Activated CD8-positive, alpha-beta T cell treated with anti-CD3 and anti-CD28 coated beads for 36 hours (primary cell): ENCODE data around the gene EFNA1. TPM values are rescaled to one million over a fixed set of nuclear protein-coding genes. Genes with fewer than 3 reads are reported as not detected.

Experiments
- ATAC-seq: fragments of 200-7000 bp; cut with Tn5 transposase; one replicate; pipeline ENCODE4 v1.10.0; 2021; ENCODE audit warnings: mild to moderate bottlenecking, moderate library complexity
- CTCF ChIA-PET: fragments of 350-600 bp; sonication (Branson Sonifier 250); formaldehyde crosslinking; loops from one replicate; lab custom pipeline; 2021; ENCODE audit warnings: antibody characterized with exemption; lab: Charles Lee
- POLR2A ChIA-PET: fragments of 350-600 bp; sonication (Branson Sonifier 250); formaldehyde crosslinking; loops from one replicate; lab custom pipeline; 2021; ENCODE audit warnings: antibody characterized with exemption; lab: Charles Lee
- DNase-seq: peaks from one replicate; pipeline ENCODE4 v3.0.0-alpha.2; 2020
- H3K27ac Mint-ChIP-seq: one replicate; pipeline ENCODE4 v1.8.0; 2021; ENCODE audit warnings: mild to moderate bottlenecking, mixed read lengths
- H3K27me3 Mint-ChIP-seq: one replicate; pipeline ENCODE4 v1.8.0; 2021; ENCODE audit warnings: mixed read lengths
- H3K36me3 Mint-ChIP-seq: one replicate; pipeline ENCODE4 v1.8.0; 2021; ENCODE audit warnings: low read depth, mixed read lengths
- H3K4me1 Mint-ChIP-seq: one replicate; pipeline ENCODE4 v1.8.0; 2021; ENCODE audit warnings: low read depth, mixed read lengths
- H3K4me3 Mint-ChIP-seq: one replicate; pipeline ENCODE4 v1.8.0; 2021; ENCODE audit warnings: mild to moderate bottlenecking, moderate library complexity, mixed read lengths
- H3K9me3 Mint-ChIP-seq: one replicate; pipeline ENCODE4 v1.8.0; 2021; ENCODE audit warnings: mixed read lengths
- CTCF ChIP-seq: fragments of 200-600 bp; IDR thresholded peaks from one replicate; pipeline ENCODE4 v1.8.0; 2022; ENCODE audit warnings: antibody characterized with exemption, mild to moderate bottlenecking
- intact Hi-C: fragments of 100-400 bp; cut with micrococcal nuclease; formaldehyde crosslinking; loops from one replicate; pipeline ENCODE4 v1.10.0; 2022
- total RNA-seq, 2 experiments: library from RNA; stranded (reverse); gene quantifications; one replicate each; pipeline ENCODE4 v1.2.3, GENCODE V29; 2021

EFNA1 gene
- total RNA-seq, 2 experiments from 2014 or later = 0.59 to 0.60 TPM

GRCh38 chr1:155104605-155105534 is 22.8 kb upstream of the EFNA1 start:
- no peak overlapping the region for H3K4me3 Mint-ChIP-seq
- no peaks in the 10 kb centered on the region for H3K4me1 Mint-ChIP-seq
- no peaks in the 10 kb centered on the region for H3K9me3 Mint-ChIP-seq
- H3K27me3 Mint-ChIP-seq = no peaks in the 10 kb centered on the region
- intact Hi-C loops = loop anchor here (5.0 kb wide), 1 partner anchor 62 kb away; no protein-coding TSS in a partner anchor
- TF ChIP-seq CTCF = no peak
- ATAC-seq (no peak), DNase-seq (no peak)
- CTCF ChIA-PET = interaction anchor here (1.1 kb wide), 1 partner anchor 13 kb away, joined by 3 read pairs; no protein-coding TSS in a partner anchor
- no peak overlapping the region for H3K27ac Mint-ChIP-seq
- no peaks in the 10 kb centered on the region for H3K36me3 Mint-ChIP-seq
- POLR2A ChIA-PET = no interaction called here

- DNase-seq = no peak
- H3K27me3 Mint-ChIP-seq = no peaks in the 10 kb centered on the region
- POLR2A ChIA-PET = interaction anchor here (0.6 kb wide), 1 partner anchor 39 kb away, joined by 3 read pairs; no protein-coding TSS in a partner anchor
- H3K36me3 Mint-ChIP-seq = no peaks in the 10 kb centered on the region
- CTCF ChIA-PET = interaction anchor here (1.3 to 2.1 kb wide), 3 partner anchors 9 to 62 kb away, joined by 5 to 11 read pairs (median 8); no protein-coding TSS in a partner anchor
- H3K4me3 Mint-ChIP-seq = no peak overlapping the region
- ATAC-seq = no peak
- no peaks in the 10 kb centered on the region for H3K4me1 Mint-ChIP-seq
- intact Hi-C loops = loop anchor here (5.0 kb wide), 1 partner anchor 62 kb away; no protein-coding TSS in a partner anchor
- H3K27ac Mint-ChIP-seq = no peak overlapping the region
- no peak for TF ChIP-seq CTCF
- H3K9me3 Mint-ChIP-seq = no peaks in the 10 kb centered on the region
Observed at GRCh38 chr1:155105604-155106011, 22.1 kb upstream of the EFNA1 start.

GRCh38 chr1:155106862-155107261 is 20.8 kb upstream of the EFNA1 start:
- no peak for TF ChIP-seq CTCF
- Mint-ChIP-seq H3K4me3 (no peak overlapping the region), H3K36me3 (no peaks in the 10 kb centered on the region), H3K27me3 (no peaks in the 10 kb centered on the region), H3K27ac (no peak overlapping the region), H3K4me1 (no peaks in the 10 kb centered on the region), H3K9me3 (no peaks in the 10 kb centered on the region)
- POLR2A ChIA-PET = no interaction called here
- CTCF ChIA-PET = interaction anchor here (0.7 to 2.1 kb wide), 6 partner anchors 11 to 66 kb away, joined by 3 to 11 read pairs (median 6); partner anchors contain the start of gene KRTCAP2
- intact Hi-C loops = loop anchor here (5.0 kb wide), 1 partner anchor 60 kb away; no protein-coding TSS in a partner anchor
- no peak for DNase-seq
- ATAC-seq = no peak

- Mint-ChIP-seq H3K27me3 (no peaks in the 10 kb centered on the region), H3K4me1 (no peaks in the 10 kb centered on the region), H3K27ac (no peak overlapping the region), H3K9me3 (no peaks in the 10 kb centered on the region), H3K4me3 (no peak overlapping the region), H3K36me3 (no peaks in the 10 kb centered on the region)
- ChIA-PET POLR2A (no interaction called here), CTCF (interaction anchor here (0.9 to 2.3 kb wide), 5 partner anchors 11 to 60 kb away, joined by 3 to 11 read pairs (median 8); no protein-coding TSS in a partner anchor)
- intact Hi-C loops = loop anchor here (5.0 kb wide), 1 partner anchor 60 kb away; no protein-coding TSS in a partner anchor
- ATAC-seq (no peak), DNase-seq (no peak)
- no peak for TF ChIP-seq CTCF
Observed at GRCh38 chr1:155107309-155108264, 20.1 kb upstream of the EFNA1 start.
